Breast epithelium (tissue), 3 donors: Measurements from ENCODE around the gene LGALS3BP.

ENCODE experiments used
- POLR2A ChIP-seq: fragments of 450-650 bp; IDR thresholded peaks from one replicate; pipeline ENCODE4 v1.6.1; 2016; ENCODE audit warnings: antibody characterized with exemption, mild to moderate bottlenecking, moderate library complexity
- TF ChIP-seq, protein P1 (sequence below), 3 donors: fragments of 450-650 bp; IDR thresholded peaks; one replicate each; pipeline ENCODE4 v1.5.1; 2016 to 2017; ENCODE audit warnings: antibody characterized with exemption in 3 of 3, mild to moderate bottlenecking in 3 of 3, moderate library complexity in 3 of 3

DNA sequence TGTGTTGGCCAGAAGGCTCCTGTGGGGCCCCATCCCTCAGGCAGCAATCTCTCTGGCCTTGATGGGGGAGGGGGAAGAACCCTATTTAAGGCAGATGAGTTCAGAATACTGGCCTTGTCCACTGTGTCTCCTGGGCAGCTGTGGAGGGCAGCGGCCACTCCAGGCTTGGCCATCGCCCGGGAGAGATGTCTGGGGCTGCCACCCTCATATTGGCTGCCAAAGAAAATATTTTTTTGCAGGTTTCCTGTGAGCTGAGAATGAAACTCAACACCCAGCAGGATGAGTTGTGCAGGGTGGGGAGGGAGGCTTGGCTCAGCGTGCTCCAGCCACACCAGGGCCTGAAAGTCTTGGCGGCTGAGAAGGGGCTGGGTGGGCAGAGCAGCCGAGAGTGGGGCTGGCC is 40.1 kb downstream of the LGALS3BP start:
- TF ChIP-seq, protein P1, sequence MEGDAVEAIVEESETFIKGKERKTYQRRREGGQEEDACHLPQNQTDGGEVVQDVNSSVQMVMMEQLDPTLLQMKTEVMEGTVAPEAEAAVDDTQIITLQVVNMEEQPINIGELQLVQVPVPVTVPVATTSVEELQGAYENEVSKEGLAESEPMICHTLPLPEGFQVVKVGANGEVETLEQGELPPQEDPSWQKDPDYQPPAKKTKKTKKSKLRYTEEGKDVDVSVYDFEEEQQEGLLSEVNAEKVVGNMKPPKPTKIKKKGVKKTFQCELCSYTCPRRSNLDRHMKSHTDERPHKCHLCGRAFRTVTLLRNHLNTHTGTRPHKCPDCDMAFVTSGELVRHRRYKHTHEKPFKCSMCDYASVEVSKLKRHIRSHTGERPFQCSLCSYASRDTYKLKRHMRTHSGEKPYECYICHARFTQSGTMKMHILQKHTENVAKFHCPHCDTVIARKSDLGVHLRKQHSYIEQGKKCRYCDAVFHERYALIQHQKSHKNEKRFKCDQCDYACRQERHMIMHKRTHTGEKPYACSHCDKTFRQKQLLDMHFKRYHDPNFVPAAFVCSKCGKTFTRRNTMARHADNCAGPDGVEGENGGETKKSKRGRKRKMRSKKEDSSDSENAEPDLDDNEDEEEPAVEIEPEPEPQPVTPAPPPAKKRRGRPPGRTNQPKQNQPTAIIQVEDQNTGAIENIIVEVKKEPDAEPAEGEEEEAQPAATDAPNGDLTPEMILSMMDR (IDR thresholded peaks at IDR 0.05): no peak
- TF ChIP-seq POLR2A: no peak
